ENCODE data around the gene PATL1. TPM values are rescaled to one million over a fixed set of nuclear protein-coding genes. Genes with fewer than 3 reads are reported as not detected.
"Not testable (repeated sequence)": the region's sequence is repeated elsewhere in the genome, so short reads cannot be mapped to it uniquely, and the experiment has no call there.

Gene PATL1
- total RNA-seq, 2 experiments from 2014 or later: 59.8 to 88.7 TPM

DNA sequence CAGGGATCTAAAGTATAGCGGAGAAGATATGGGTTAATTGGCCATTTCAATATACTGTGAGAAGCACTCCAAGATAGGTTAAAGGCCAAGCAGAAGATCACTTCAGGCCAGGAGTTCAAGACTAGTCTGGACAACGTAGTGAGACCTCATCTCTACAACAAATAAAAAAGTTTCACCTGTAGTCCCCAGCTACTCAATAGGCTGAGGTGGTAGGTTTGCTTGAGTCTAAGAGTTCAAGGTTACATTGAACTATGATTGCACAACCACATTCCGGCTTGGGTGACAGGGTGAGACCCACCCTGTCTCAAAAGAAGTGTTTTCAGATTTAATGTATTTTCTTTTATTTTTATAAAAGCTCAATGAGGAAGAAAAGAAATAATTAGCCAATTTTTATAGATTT is 25.4 kb downstream of the PATL1 start:
- H3K9me3 Mint-ChIP-seq (ENCODE audit: low read depth): no peaks in the 10 kb centered on the region
- POLR2A ChIA-PET: interaction anchor here (0.9 kb wide), 1 partner anchor 26 kb away, joined by 3 read pairs; no protein-coding TSS in a partner anchor
- H3K36me3 Mint-ChIP-seq (ENCODE audit: low read depth): peaks cover 65% of the 10 kb centered on the region
- ATAC-seq (no peak), DNase-seq (no peak)
- no peak overlapping the region for H3K27ac Mint-ChIP-seq
- intact Hi-C loops (cut with DNase I, micrococcal nuclease): no loop called here
- CTCF ChIA-PET: interaction anchor here (2.0 kb wide), 1 partner anchor 18 kb away, joined by 4 read pairs; no protein-coding TSS in a partner anchor
- no peak overlapping the region for H3K4me3 Mint-ChIP-seq
- no peaks in the 10 kb centered on the region for H3K4me1 Mint-ChIP-seq
- H3K27me3 Mint-ChIP-seq: no peaks in the 10 kb centered on the region

GRCh38 chr11:59641156-59641555 is 27.7 kb downstream of the PATL1 start:
- peaks cover 71% of the 10 kb centered on the region for H3K36me3 Mint-ChIP-seq (ENCODE audit: low read depth)
- POLR2A ChIA-PET: no interaction called here
- ATAC-seq: no peak
- no peak overlapping the region for H3K4me3 Mint-ChIP-seq
- CTCF ChIA-PET: no interaction called here
- no peaks in the 10 kb centered on the region for H3K27me3 Mint-ChIP-seq
- no peaks in the 10 kb centered on the region for H3K4me1 Mint-ChIP-seq
- intact Hi-C loops (cut with DNase I, micrococcal nuclease): no loop called here
- DNase-seq: no peak
- H3K9me3 Mint-ChIP-seq (ENCODE audit: low read depth): no peaks in the 10 kb centered on the region
- no peak overlapping the region for H3K27ac Mint-ChIP-seq

DNA sequence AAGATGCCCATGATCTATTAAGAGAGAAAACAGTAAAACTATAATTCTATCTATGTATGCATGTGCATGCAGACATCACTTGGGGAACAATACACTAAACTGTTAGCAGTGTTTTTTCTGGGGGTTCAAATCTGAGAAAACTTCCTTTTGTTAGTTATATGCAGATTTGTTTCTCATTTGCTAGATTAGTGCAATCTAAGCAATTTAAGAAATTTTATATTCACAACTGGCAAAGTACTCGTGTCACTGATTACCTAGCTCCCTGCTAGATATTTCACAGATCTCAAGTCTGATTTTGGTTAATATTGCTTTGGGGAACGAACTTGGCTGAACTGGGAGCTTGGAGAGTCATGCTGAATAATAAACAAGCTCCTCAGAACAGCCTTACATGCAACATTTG is 38.3 kb downstream of the PATL1 start:
- Mint-ChIP-seq H3K4me1 (no peaks in the 10 kb centered on the region), H3K27me3 (no peaks in the 10 kb centered on the region), H3K27ac (no peak overlapping the region), H3K4me3 (no peak overlapping the region), H3K36me3 (ENCODE audit: low read depth) (peaks cover 16% of the 10 kb centered on the region), H3K9me3 (ENCODE audit: low read depth) (no peaks in the 10 kb centered on the region)
- DNase-seq (no peak), ATAC-seq (no peak)
- ChIA-PET POLR2A (no interaction called here), CTCF (interaction anchor here (0.6 kb wide), 1 partner anchor 13 kb away, joined by 3 read pairs; no protein-coding TSS in a partner anchor)
- intact Hi-C loops (cut with DNase I, micrococcal nuclease): no loop called here

DNA sequence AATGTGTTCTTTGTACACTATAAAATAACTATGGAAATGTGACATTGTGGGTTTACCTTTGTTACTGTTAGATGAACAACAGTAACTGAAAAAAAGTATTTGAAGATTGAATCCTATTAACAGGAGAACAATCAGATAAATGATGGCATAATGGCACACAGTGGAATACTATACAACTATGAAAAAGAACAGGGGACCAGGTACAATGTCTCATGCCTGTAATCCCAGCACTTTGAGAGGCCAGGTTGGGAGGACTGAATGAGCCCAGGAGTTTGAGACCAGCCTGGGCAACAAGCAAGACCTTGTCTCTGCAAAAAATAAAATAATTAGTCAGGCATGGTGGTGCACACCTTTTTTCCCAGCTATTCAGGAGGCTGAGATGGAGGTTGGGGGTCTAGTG is 38.8 kb downstream of the PATL1 start:
- Mint-ChIP-seq H3K4me3 (no peak overlapping the region), H3K27ac (no peak overlapping the region), H3K9me3 (ENCODE audit: low read depth) (no peaks in the 10 kb centered on the region), H3K27me3 (no peaks in the 10 kb centered on the region), H3K36me3 (ENCODE audit: low read depth) (peaks cover 16% of the 10 kb centered on the region), H3K4me1 (no peaks in the 10 kb centered on the region)
- intact Hi-C loops (cut with DNase I, micrococcal nuclease): no loop called here
- ATAC-seq (no peak), DNase-seq (no peak)
- CTCF ChIA-PET: interaction anchor here (1.2 kb wide), 1 partner anchor 52 kb away, joined by 3 read pairs; no protein-coding TSS in a partner anchor
- POLR2A ChIA-PET: interaction anchor here (0.7 kb wide), 1 partner anchor 15 kb away, joined by 3 read pairs; no protein-coding TSS in a partner anchor

- DNase-seq; H3K9me3 Mint-ChIP-seq (ENCODE audit: low read depth); H3K4me3 Mint-ChIP-seq; ATAC-seq; H3K27me3 Mint-ChIP-seq; H3K4me1 Mint-ChIP-seq; POLR2A ChIA-PET; intact Hi-C loops (cut with DNase I, micrococcal nuclease); CTCF ChIA-PET; H3K27ac Mint-ChIP-seq: not testable (repeated sequence)
- H3K36me3 Mint-ChIP-seq (ENCODE audit: low read depth): peaks cover 14% of the 10 kb centered on the region
Observed at GRCh38 chr11:59626969-59627368, 41.9 kb downstream of the PATL1 start.

GRCh38 chr11:59625703-59626102 is 43.1 kb downstream of the PATL1 start:
- no peaks in the 10 kb centered on the region for H3K9me3 Mint-ChIP-seq (ENCODE audit: low read depth)
- H3K27ac Mint-ChIP-seq: no peak overlapping the region
- DNase-seq (no peak), ATAC-seq (no peak)
- H3K4me1 Mint-ChIP-seq: no peaks in the 10 kb centered on the region
- ChIA-PET POLR2A (no interaction called here), CTCF (no interaction called here)
- no peak overlapping the region for H3K4me3 Mint-ChIP-seq
- peaks cover 8% of the 10 kb centered on the region for H3K36me3 Mint-ChIP-seq (ENCODE audit: low read depth)
- H3K27me3 Mint-ChIP-seq: no peaks in the 10 kb centered on the region
- intact Hi-C loops (cut with DNase I, micrococcal nuclease): no loop called here

- CTCF ChIA-PET: interaction anchor here (0.9 to 1.8 kb wide), 8 partner anchors 9 to 137 kb away, joined by 3 to 5 read pairs (median 4); partner anchors contain the start of gene PATL1
- POLR2A ChIA-PET: interaction anchor here (2.2 kb wide), 1 partner anchor 51 kb away, joined by 18 read pairs; the partner anchor contains the start of gene PATL1
- Mint-ChIP-seq H3K27ac (no peak overlapping the region), H3K4me1 (peaks cover 23% of the 10 kb centered on the region), H3K9me3 (ENCODE audit: low read depth) (no peaks in the 10 kb centered on the region), H3K4me3 (no peak overlapping the region), H3K36me3 (ENCODE audit: low read depth) (peaks cover 15% of the 10 kb centered on the region), H3K27me3 (no peaks in the 10 kb centered on the region)
- intact Hi-C loops (cut with DNase I, micrococcal nuclease): loop anchor here (5.0 to 10.0 kb wide), 6 partner anchors 139 to 1951 kb away; partner anchors contain the start of genes FAM111A (in 1 of the 2), LPXN (in 1 of the 2), MRPL16 (in 1 of the 2) and STX3 (in 1 of the 2)
- ATAC-seq: no peak
- no peak for DNase-seq
Observed at GRCh38 chr11:59617876-59618275, 51.0 kb downstream of the PATL1 start.

GRCh38 chr11:59616396-59616982 is 52.3 kb downstream of the PATL1 start:
- DNase-seq: peak; percentile 98
- H3K4me3 Mint-ChIP-seq: peak overlapping the region; percentile 99
- no peaks in the 10 kb centered on the region for H3K9me3 Mint-ChIP-seq (ENCODE audit: low read depth)
- H3K27ac Mint-ChIP-seq: peak overlapping the region; percentile 96
- H3K4me1 Mint-ChIP-seq: peaks cover 37% of the 10 kb centered on the region
- ChIA-PET CTCF (interaction anchor here (0.7 to 1.8 kb wide), 5 partner anchors 30 to 324 kb away, joined by 3 to 4 read pairs (median 4); no protein-coding TSS in a partner anchor), POLR2A (interaction anchor here (0.7 to 2.2 kb wide), 8 partner anchors 12 to 1039 kb away, joined by 3 to 18 read pairs (median 4); partner anchors contain the start of genes MRPL16 and PATL1)
- H3K36me3 Mint-ChIP-seq (ENCODE audit: low read depth): peaks cover 24% of the 10 kb centered on the region
- intact Hi-C loops (cut with DNase I, micrococcal nuclease): loop anchor here (1.0 to 10.0 kb wide), 8 partner anchors 53 to 1949 kb away; partner anchors contain the start of genes PATL1 (in 2 of the 2), FAM111A (in 1 of the 2), LPXN (in 1 of the 2) and MRPL16 (in 1 of the 2)
- no peak for ATAC-seq
- no peaks in the 10 kb centered on the region for H3K27me3 Mint-ChIP-seq

DNA sequence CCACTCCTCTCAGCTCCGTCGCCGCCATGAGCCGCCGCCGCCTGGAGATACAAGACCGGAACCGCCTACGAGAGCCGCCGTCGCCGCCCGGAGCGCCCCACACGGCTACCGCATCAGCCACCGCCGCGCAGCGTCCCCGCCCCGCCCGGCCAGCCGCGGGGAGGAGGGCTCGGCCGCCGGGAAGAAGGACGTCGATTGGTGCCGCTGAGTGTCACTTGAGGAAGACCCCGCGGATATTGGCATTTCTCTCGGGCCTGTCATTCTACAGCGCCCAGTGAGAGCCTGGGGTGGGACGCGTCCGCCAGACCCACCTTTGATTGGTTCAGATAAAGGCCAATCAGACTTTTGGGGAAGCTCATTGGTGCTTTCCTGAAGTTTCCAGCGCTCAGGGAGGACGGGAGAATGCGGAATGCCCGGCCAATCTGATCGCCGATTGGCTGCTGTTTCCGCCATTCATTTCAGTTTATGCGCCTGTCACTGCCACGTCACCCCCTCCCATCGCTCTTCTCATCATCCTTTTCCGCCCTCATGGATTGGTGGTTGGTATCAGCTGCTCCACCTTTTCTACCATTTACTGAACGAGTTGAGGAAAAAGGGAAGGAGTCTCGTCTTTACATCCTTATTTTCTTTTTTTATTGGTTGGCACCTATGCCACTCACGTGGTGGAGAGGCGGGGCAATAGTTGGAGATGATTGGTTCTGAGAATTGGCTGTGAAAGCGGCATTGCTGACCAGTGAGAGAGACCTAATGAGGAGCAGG is 53.0 kb downstream of the PATL1 start, which contains the start of gene OSBP:
Gene OSBP (minus strand): TSS at position 138 of the 759 bp plus-strand sequence. CDS start 110 bp downstream, at position 28.
- Mint-ChIP-seq H3K4me3 (peak within 1 kb of the TSS; percentile 99), H3K27me3 (no peaks in the 10 kb centered on the region), H3K9me3 (ENCODE audit: low read depth) (no peaks in the 10 kb centered on the region), H3K36me3 (ENCODE audit: low read depth) (peaks cover 24% of the 10 kb centered on the region), H3K4me1 (peaks cover 40% of the 10 kb centered on the region), H3K27ac (peak within 1 kb of the TSS; percentile 96)
- peak; percentile 88 for ATAC-seq
- peak; percentile 98 for DNase-seq
- ChIA-PET CTCF (interaction anchor here (0.6 to 1.6 kb wide), 5 partner anchors 31 to 303 kb away, joined by 3 to 6 read pairs (median 4); no protein-coding TSS in a partner anchor), POLR2A (interaction anchor here (0.6 to 2.2 kb wide), 10 partner anchors 11 to 1038 kb away, joined by 3 to 18 read pairs (median 4); partner anchors contain the start of genes MRPL16 and PATL1)
- intact Hi-C loops (cut with DNase I, micrococcal nuclease): loop anchor here (1.0 to 10.0 kb wide), 12 partner anchors 50 to 1949 kb away; partner anchors contain the start of genes MRPL16 (in 2 of the 2), PATL1 (in 2 of the 2), FAM111A (in 1 of the 2) and LPXN (in 1 of the 2)

DNA sequence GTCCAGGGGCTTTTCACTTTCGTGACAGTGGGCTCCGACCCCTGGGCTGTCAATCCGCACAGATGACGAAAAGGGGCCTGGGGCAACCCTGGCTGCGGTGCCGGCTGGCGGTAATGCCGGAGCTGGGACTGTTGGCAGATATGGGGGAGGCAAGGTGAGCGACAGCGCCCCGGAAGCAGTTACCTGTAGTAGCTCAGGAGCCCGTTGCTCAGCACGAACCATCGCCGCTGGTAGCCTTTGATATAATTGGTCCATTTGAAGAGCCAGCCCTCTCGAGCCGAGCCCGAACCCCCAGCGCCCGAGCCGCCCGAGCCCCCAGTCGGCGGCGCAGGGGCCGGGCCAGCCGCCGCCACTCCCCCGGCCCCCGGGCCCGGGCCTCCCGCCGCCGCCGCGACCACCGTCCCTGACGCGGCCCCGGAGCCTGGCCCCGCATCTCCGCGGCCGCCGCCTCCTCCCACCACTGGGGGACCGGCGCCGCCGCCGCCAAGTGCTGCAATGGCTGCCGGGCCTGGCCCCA is 53.7 kb downstream of the PATL1 start:
- intact Hi-C loops (cut with DNase I, micrococcal nuclease): loop anchor here (1.0 to 10.0 kb wide), 11 partner anchors 49 to 1948 kb away; partner anchors contain the start of genes MRPL16 (in 2 of the 2), FAM111A (in 1 of the 2), LPXN (in 1 of the 2) and STX3 (in 1 of the 2)
- Mint-ChIP-seq H3K4me1 (peaks cover 46% of the 10 kb centered on the region), H3K9me3 (ENCODE audit: low read depth) (no peaks in the 10 kb centered on the region), H3K36me3 (ENCODE audit: low read depth) (peaks cover 28% of the 10 kb centered on the region), H3K27ac (peak overlapping the region; percentile 94), H3K27me3 (no peaks in the 10 kb centered on the region), H3K4me3 (peak overlapping the region; percentile 99)
- POLR2A ChIA-PET: interaction anchor here (0.6 to 1.4 kb wide), 7 partner anchors 10 to 1038 kb away, joined by 3 to 5 read pairs (median 3); no protein-coding TSS in a partner anchor
- ATAC-seq (peak; percentile 3), DNase-seq (peak; percentile 76)
- CTCF ChIA-PET: interaction anchor here (1.3 to 1.6 kb wide), 4 partner anchors 31 to 304 kb away, joined by 3 to 6 read pairs (median 4); no protein-coding TSS in a partner anchor

Data from activated CD4-positive, alpha-beta T cell treated with anti-CD3 and anti-CD28 coated beads for 36 hours (primary cell).